SH-SY5Y (cell line): ENCODE results near the gene HSPG2.

ENCODE experiments used
- GATA2 ChIP-seq: IDR thresholded peaks from 2 replicates; pipeline ENCODE4 v1.6.1; 2011; ENCODE audit warnings: mild to moderate bottlenecking, low read depth, low read length
- GATA3 ChIP-seq: IDR thresholded peaks from 2 replicates; pipeline ENCODE4 v1.6.1; 2011; ENCODE audit warnings: low read depth, mild to moderate bottlenecking, low read length, moderate library complexity

DNA sequence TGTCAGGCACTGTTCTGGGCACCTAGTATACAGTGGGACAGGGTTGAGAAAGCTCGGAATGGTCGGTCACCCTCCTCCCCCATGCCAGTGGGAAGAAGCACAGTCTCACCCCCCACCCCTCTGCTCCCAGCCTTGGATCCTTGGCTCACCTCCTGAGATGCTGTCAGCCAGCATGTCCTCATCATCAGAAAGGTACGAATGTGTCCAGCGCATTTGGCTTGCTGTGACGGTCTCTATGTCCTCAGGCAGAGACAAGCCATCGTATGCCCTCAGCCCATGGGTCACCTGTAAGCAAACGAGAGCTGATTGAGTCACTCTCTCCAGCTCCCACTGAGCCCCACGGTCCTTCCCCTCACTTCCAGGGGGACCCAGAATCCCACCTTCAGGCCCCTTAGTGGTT is 41.1 kb downstream of the HSPG2 start:
- no peak for TF ChIP-seq GATA2
- no peak for TF ChIP-seq GATA3
